VCaP (cell line): ENCODE results near the gene SETD3.

Experiments
- H3K27ac ChIP-seq: fragments of 450-650 bp; 2 replicates; pipeline ENCODE4 v1.5.1; 2017
- CTCF ChIP-seq: fragments of 450-650 bp; conservative IDR thresholded peaks from 2 replicates; pipeline ENCODE4 v1.5.1; 2017; ENCODE audit warnings: mild to moderate bottlenecking, moderate library complexity

SETD3 gene

GRCh38 chr14:99519931-99520421 lies 39.3 kb upstream of the SETD3 start:
- H3K27ac ChIP-seq = no peak overlapping the region

GRCh38 chr14:99519347-99519881 lies 38.8 kb upstream of the SETD3 start:
- TF ChIP-seq CTCF = no peak
- H3K27ac ChIP-seq = no peak overlapping the region

More at GRCh38 chr14:99519931-99520421, 39.3 kb upstream of the SETD3 start:
- no peak for TF ChIP-seq CTCF

- peak; percentile 92 for TF ChIP-seq CTCF
- peak overlapping the region; percentile 16; the same call in 1 of the 2 replicates for H3K27ac ChIP-seq
Observed at GRCh38 chr14:99518441-99519346, 38.0 kb upstream of the SETD3 start.

GRCh38 chr14:99517643-99518381 lies 37.2 kb upstream of the SETD3 start:
- no peak for TF ChIP-seq CTCF
- peak overlapping the region; percentile 16; the same call in 1 of the 2 replicates for H3K27ac ChIP-seq

GRCh38 chr14:99516871-99517642 lies 36.4 kb upstream of the SETD3 start:
- no peak for TF ChIP-seq CTCF

GRCh38 chr14:99516156-99516870 lies 35.7 kb upstream of the SETD3 start:
- no peak overlapping the region for H3K27ac ChIP-seq
- TF ChIP-seq CTCF = no peak

More at GRCh38 chr14:99516871-99517642, 36.4 kb upstream of the SETD3 start:
- H3K27ac ChIP-seq = no peak overlapping the region
